Measurements from ENCODE around the gene STARD9.

DNA sequence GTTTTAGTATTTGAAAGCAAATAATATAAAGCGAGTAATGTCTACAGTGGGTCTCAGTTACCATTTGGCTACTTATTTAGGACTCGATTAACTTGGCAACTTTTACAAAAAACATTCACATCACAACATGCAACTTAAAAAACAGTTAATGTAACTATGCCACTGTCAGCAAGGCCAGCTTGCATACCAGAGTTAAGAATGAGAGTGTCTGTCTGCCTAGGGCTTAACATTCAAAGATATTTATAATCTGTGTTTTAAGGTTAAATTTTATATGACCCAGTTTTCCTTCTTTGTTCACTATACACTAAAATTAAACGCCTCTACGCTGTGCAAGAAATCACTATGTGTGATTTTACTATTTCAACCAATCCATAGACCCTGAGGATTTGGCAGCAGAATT lies 166.7 kb downstream of the STARD9 start:
- TF ChIP-seq, protein P1, sequence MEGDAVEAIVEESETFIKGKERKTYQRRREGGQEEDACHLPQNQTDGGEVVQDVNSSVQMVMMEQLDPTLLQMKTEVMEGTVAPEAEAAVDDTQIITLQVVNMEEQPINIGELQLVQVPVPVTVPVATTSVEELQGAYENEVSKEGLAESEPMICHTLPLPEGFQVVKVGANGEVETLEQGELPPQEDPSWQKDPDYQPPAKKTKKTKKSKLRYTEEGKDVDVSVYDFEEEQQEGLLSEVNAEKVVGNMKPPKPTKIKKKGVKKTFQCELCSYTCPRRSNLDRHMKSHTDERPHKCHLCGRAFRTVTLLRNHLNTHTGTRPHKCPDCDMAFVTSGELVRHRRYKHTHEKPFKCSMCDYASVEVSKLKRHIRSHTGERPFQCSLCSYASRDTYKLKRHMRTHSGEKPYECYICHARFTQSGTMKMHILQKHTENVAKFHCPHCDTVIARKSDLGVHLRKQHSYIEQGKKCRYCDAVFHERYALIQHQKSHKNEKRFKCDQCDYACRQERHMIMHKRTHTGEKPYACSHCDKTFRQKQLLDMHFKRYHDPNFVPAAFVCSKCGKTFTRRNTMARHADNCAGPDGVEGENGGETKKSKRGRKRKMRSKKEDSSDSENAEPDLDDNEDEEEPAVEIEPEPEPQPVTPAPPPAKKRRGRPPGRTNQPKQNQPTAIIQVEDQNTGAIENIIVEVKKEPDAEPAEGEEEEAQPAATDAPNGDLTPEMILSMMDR (IDR thresholded peaks at IDR 0.05; ENCODE audit: low read depth, low read length) = no peak
- TF ChIP-seq POLR2A (IDR thresholded peaks at IDR 0.05; ENCODE audit: extremely low read depth, insufficient read length) = no peak
- TF ChIP-seq, protein P2, sequence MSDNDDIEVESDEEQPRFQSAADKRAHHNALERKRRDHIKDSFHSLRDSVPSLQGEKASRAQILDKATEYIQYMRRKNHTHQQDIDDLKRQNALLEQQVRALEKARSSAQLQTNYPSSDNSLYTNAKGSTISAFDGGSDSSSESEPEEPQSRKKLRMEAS (IDR thresholded peaks at IDR 0.05; ENCODE audit: low read depth, low read length) = no peak
